GM08714 (cell line): ENCODE data around the gene ALDH1B1.

Experiments
- H3K4me3 ChIP-seq: fragments of 200-500 bp; sonication (Bioruptor generic); 2 replicates; pipeline ENCODE4 v1.5.1; 2014; ENCODE audit warnings: mild to moderate bottlenecking, low read length, inconsistent platforms
- ZNF274 ChIP-seq: IDR thresholded peaks from 2 replicates; pipeline ENCODE4 v1.6.1; 2012; ENCODE audit warnings: mild to moderate bottlenecking, low read depth, low read length

The ALDH1B1 gene

DNA sequence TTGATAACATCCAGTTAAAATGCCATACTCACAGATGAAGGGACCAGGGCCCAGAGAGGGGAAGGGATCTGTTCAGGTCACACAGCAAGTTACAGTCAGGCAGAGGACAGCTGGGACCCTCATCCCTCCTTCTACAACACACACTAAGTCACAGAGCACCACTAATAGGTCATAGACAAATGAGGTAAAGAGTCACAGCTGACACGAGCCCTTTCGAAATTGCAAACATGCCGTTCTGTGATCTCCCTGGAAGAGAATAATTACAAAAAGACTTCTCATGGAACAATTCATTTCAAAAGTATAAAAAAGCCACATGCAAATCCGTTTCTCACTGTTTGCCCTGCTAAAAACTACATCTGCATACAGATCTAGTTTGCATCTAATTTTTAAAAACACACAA lies 16.2 kb downstream of the ALDH1B1 start:
- no peak overlapping the region for H3K4me3 ChIP-seq
- TF ChIP-seq ZNF274 = no peak

GRCh38 chr9:38412751-38413150 lies 20.2 kb downstream of the ALDH1B1 start:
- TF ChIP-seq ZNF274 = no peak
- no peak overlapping the region for H3K4me3 ChIP-seq

GRCh38 chr9:38413283-38413682 lies 20.8 kb downstream of the ALDH1B1 start:
- no peak for TF ChIP-seq ZNF274
- H3K4me3 ChIP-seq = no peak overlapping the region

GRCh38 chr9:38414040-38414723 lies 21.7 kb downstream of the ALDH1B1 start:
- no peak overlapping the region for H3K4me3 ChIP-seq
- no peak for TF ChIP-seq ZNF274

DNA sequence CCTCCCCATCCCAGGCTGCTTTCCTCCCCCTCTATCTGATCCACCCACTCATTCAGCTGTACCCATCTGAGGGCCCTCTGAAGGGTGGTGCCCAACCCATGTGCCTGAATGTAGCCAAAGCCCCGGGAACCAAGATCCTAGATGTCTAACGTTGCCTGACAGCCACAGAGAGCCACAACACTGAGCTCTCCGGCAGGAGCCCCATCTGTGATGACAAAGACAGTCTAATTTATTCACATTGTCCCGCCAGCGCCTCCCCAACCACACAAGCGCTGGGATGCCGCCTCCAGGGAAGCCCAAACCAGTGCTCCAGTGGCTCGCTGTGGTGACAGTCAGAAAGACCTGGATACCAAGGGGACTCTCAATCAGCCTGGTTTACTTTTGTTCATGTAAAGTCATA lies 23.4 kb downstream of the ALDH1B1 start:
- TF ChIP-seq ZNF274 = no peak
- H3K4me3 ChIP-seq = no peak overlapping the region

DNA sequence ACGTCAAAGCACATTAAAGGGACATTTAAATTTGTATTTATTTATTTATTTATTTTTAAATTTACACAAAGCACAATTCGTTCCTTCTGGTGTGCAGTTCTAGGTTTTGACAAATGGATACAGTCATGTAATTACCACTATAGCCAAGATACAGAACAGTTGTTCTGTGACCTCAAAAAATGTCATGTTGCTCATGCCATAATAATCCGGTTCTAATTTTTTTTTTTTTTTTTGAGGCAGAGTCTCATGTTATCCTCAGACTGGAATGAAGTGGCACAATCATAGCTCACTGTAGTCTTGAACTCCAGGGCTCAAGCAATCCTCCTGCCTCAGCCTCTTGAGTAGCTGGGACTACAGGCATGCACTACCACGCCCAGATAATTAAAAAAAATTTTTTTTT lies 24.0 kb downstream of the ALDH1B1 start:
- TF ChIP-seq ZNF274 = no peak

DNA sequence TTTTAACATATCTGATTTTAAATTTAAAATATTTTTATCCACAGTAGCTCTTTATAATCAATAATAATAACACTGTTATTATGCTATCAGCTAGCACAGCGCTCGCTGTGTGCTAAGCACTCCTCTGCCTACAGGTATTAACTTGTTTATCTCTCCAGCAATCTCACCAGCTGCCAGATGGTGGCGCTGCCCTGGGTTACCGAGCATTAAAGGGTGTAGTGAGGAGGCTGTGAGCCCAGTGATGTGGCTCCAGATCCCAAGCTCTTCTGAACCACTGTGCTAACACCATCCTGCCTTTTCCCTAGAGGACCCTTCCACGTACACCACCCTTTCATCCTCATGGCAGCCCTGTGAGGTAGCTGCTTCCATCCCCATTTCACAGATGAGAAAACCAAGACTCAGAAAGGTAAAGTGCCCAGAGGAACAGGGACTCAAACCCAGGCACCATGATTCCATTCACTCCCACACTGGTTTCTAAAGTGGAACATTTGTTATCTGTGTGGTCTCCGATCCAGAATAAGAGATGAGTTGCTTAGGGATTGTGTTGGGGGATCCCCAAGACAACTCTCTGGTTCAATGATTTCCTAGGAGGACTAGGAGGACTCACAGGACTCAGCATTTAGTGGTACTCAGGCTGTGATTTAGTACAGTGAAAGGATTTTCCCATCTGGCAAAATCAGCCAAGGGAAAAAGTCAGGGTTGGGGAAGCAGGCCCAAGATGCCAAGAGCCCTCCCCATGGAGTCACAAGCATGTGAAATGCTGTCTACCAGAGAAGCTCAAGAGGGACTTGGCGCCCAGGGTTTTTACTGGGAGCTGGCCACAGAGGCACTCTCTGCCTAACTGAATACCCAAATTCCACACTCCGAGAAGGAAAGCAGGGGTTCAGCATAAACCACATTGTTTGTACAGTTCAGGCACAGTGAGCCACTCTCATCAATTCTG lies 24.8 kb downstream of the ALDH1B1 start:
- no peak overlapping the region for H3K4me3 ChIP-seq
- TF ChIP-seq ZNF274 = no peak

More for the DNA sequence above, 24.0 kb downstream of the ALDH1B1 start:
- no peak overlapping the region for H3K4me3 ChIP-seq

DNA sequence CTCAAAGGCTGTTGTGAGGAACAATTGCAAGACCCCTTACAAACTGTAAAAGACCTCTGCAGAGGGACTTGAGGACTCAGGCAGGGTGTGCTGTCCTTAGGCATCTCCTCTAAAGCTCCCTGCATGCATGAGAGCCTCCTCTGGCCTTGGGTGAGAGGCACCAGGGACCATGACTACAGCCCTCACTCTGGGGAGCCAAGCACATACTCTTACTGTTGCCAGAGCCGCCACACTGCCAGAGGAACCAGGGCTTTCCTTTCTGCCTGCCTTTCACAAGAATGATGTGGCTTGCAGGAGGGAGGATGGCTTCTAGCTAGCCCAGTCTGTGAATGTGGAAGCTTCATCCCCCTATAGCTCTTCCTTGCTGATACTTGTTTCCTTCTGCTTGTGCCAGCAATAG lies 25.9 kb downstream of the ALDH1B1 start:
- no peak for TF ChIP-seq ZNF274
- no peak overlapping the region for H3K4me3 ChIP-seq

- no peak for TF ChIP-seq ZNF274
- H3K4me3 ChIP-seq = no peak overlapping the region
Observed at GRCh38 chr9:38419181-38419580, 26.7 kb downstream of the ALDH1B1 start.

- no peak for TF ChIP-seq ZNF274
- H3K4me3 ChIP-seq = no peak overlapping the region
Observed at GRCh38 chr9:38421498-38422211, 29.2 kb downstream of the ALDH1B1 start.

DNA sequence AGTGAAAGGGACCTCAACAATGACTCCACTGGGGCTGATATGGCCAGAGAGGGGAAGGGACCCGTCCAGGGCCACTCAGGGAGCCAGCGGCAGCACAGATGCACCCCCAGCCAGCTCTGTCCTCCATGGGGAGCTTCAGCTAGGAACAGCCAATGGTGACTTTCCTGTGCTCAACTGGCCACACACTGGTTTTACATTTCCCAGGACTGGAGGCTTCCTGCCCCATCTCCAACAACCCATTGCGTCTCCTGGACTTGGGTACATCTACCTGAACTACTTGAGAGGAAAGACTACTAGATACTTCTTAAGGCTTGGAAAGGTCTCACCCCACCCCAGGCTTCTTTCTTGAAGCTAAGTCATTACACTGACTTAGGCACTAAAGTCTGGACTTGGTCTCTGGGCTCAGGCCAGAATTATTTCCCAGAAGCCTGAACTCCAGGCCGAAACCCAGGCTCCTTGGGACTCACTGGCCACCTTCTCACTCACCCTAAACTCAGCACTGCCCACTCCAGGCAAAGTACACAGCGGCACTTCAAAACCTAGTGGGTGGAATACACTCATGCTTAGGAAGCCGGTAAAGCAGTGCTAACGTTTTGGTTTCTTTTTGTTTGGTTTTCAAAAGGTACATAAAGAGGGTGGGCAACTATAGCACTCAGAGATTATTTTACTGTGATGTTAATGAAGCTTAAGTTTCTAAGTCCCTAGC lies 30.2 kb downstream of the ALDH1B1 start:
- TF ChIP-seq ZNF274 = no peak
- no peak overlapping the region for H3K4me3 ChIP-seq

GRCh38 chr9:38423273-38423972 lies 30.9 kb downstream of the ALDH1B1 start:
- TF ChIP-seq ZNF274 = no peak

More at GRCh38 chr9:38423273-38423972, 30.9 kb downstream of the ALDH1B1 start:
- H3K4me3 ChIP-seq = peak overlapping the region; percentile 42; the same call in 1 of the 2 replicates
